Mononuclear cell (primary cell): ENCODE results near the gene MTHFD2L. TPM values are rescaled to one million over a fixed set of nuclear protein-coding genes. Genes with fewer than 3 reads are reported as not detected.
"Not testable (repeated sequence)": the region's sequence is repeated elsewhere in the genome, so short reads cannot be mapped to it uniquely, and the experiment has no call there.

Source experiments
- H3K27me3 ChIP-seq: 2 replicates; pipeline ENCODE4 v1.6.0; 2011; ENCODE audit warnings: low read length, control low read depth; ENCODE audit not compliant: insufficient read depth
- H3K4me1 ChIP-seq: 2 replicates; pipeline ENCODE4 v1.5.1; 2011; ENCODE audit warnings: mild to moderate bottlenecking, low read length, control low read depth; ENCODE audit not compliant: insufficient read depth
- H3K4me3 ChIP-seq: 2 replicates; pipeline ENCODE4 v1.5.1; 2011; ENCODE audit warnings: mild to moderate bottlenecking, low read length, moderate library complexity
- H3K9me3 ChIP-seq: 2 replicates; pipeline ENCODE4 v1.5.1; 2011; ENCODE audit warnings: low read depth, mild to moderate bottlenecking, control low read depth, low read length
- total RNA-seq: library from RNA; depleted of rRNA; stranded (reverse); fragments of >200 nt; gene quantifications from one replicate; pipeline ENCODE4 v1.2.3, GENCODE V29; 2012

MTHFD2L gene
- total RNA-seq, 1 donor = 20.1 TPM

GRCh38 chr4:74329307-74329706 is 171.4 kb downstream of the MTHFD2L start:
- H3K4me1 ChIP-seq = peaks cover 7% of the 10 kb centered on the region

GRCh38 chr4:74330295-74330750 is 172.4 kb downstream of the MTHFD2L start:
- Histone ChIP-seq H3K27me3 (no peaks in the 10 kb centered on the region), H3K9me3 (no peaks in the 10 kb centered on the region), H3K4me3 (no peak overlapping the region), H3K4me1 (peaks cover 12% of the 10 kb centered on the region)

More at GRCh38 chr4:74329307-74329706, 171.4 kb downstream of the MTHFD2L start:
- H3K4me3 ChIP-seq = no peak overlapping the region
- H3K27me3 ChIP-seq = no peaks in the 10 kb centered on the region
- H3K9me3 ChIP-seq = no peaks in the 10 kb centered on the region

- Histone ChIP-seq H3K4me3 (no peak overlapping the region), H3K9me3 (no peaks in the 10 kb centered on the region), H3K4me1 (peaks cover 20% of the 10 kb centered on the region), H3K27me3 (no peaks in the 10 kb centered on the region)
Measured at GRCh38 chr4:74331252-74331651, 173.3 kb downstream of the MTHFD2L start.

- no peaks in the 10 kb centered on the region for H3K27me3 ChIP-seq
- peaks cover 20% of the 10 kb centered on the region for H3K4me1 ChIP-seq
- no peaks in the 10 kb centered on the region for H3K9me3 ChIP-seq
- H3K4me3 ChIP-seq = no peak overlapping the region
Measured at GRCh38 chr4:74331944-74332343, 174.0 kb downstream of the MTHFD2L start.

- H3K4me1 ChIP-seq = peaks cover 30% of the 10 kb centered on the region
- H3K9me3 ChIP-seq = no peaks in the 10 kb centered on the region
- H3K4me3 ChIP-seq = no peak overlapping the region
- H3K27me3 ChIP-seq = no peaks in the 10 kb centered on the region
Measured at GRCh38 chr4:74334636-74335035, 176.7 kb downstream of the MTHFD2L start.

GRCh38 chr4:74335341-74336021 is 177.6 kb downstream of the MTHFD2L start:
- Histone ChIP-seq H3K4me3 (no peak overlapping the region), H3K9me3 (no peaks in the 10 kb centered on the region), H3K27me3 (no peaks in the 10 kb centered on the region), H3K4me1 (peaks cover 27% of the 10 kb centered on the region)

GRCh38 chr4:74338792-74339333 is 180.9 kb downstream of the MTHFD2L start:
- Histone ChIP-seq H3K4me3 (no peak overlapping the region), H3K9me3 (peaks cover 5% of the 10 kb centered on the region), H3K4me1 (peaks cover 24% of the 10 kb centered on the region), H3K27me3 (no peaks in the 10 kb centered on the region)

- no peaks in the 10 kb centered on the region for H3K27me3 ChIP-seq
- H3K4me3 ChIP-seq = no peak overlapping the region
- peaks cover 11% of the 10 kb centered on the region for H3K9me3 ChIP-seq
- H3K4me1 ChIP-seq = peaks cover 24% of the 10 kb centered on the region
Measured at GRCh38 chr4:74339501-74339900, 181.6 kb downstream of the MTHFD2L start.

GRCh38 chr4:74340421-74340820 is 182.5 kb downstream of the MTHFD2L start:
- H3K4me3 ChIP-seq, H3K27me3 ChIP-seq: not testable (repeated sequence)
- peaks cover 18% of the 10 kb centered on the region for H3K4me1 ChIP-seq
- H3K9me3 ChIP-seq = peaks cover 11% of the 10 kb centered on the region

- H3K27me3 ChIP-seq = no peaks in the 10 kb centered on the region
- peaks cover 11% of the 10 kb centered on the region for H3K9me3 ChIP-seq
- H3K4me3 ChIP-seq = no peak overlapping the region
- H3K4me1 ChIP-seq = peaks cover 7% of the 10 kb centered on the region
Measured at GRCh38 chr4:74344031-74344430, 186.1 kb downstream of the MTHFD2L start.

Other genes with a start within 250 kb of the MTHFD2L start
- 270 TPM for gene PF4, start 176.1 kb upstream of the MTHFD2L start, total RNA-seq
- gene PPBP, start 169.9 kb upstream of the MTHFD2L start, total RNA-seq = 1,528 TPM
- 9.6 TPM for gene CXCL5, start 159.4 kb upstream of the MTHFD2L start, total RNA-seq
- gene CXCL3, start 119.4 kb upstream of the MTHFD2L start, total RNA-seq = 46.6 TPM
- 264 TPM for gene CXCL2, start 58.9 kb upstream of the MTHFD2L start, total RNA-seq
- not detected for gene EPGN, start 150.4 kb downstream of the MTHFD2L start, total RNA-seq
- 240 TPM for gene EREG, start 207.0 kb downstream of the MTHFD2L start, total RNA-seq